NCI-H1105 (cell line): Measurements from ENCODE around the gene DGLUCY.
"Not testable (repeated sequence)": the region's sequence is repeated elsewhere in the genome, so short reads cannot be mapped to it uniquely, and the experiment has no call there.

Experiments
- DNase-seq: peaks from one replicate; lab custom pipeline; 2025; lab: John Stamatoyannopoulos, UW

Gene DGLUCY

GRCh38 chr14:91215381-91215780 is 101.5 kb downstream of the DGLUCY start:
- DNase-seq, result no peak

- DNase-seq, result no peak
These were observed 102.9 kb downstream of the DGLUCY start for GRCh38 chr14:91216731-91217226.

- DNase-seq, result no peak
These were observed 104.1 kb downstream of the DGLUCY start for GRCh38 chr14:91218014-91218413.

GRCh38 chr14:91219517-91220389 is 105.9 kb downstream of the DGLUCY start:
- DNase-seq, result no peak

- no peak for DNase-seq
These were observed 106.7 kb downstream of the DGLUCY start for GRCh38 chr14:91220581-91221000.

- DNase-seq, result no peak
These were observed 107.4 kb downstream of the DGLUCY start for GRCh38 chr14:91221270-91221669.

GRCh38 chr14:91223028-91223783 is 109.3 kb downstream of the DGLUCY start:
- no peak for DNase-seq

GRCh38 chr14:91225025-91225424 is 111.2 kb downstream of the DGLUCY start:
- DNase-seq, result no peak

- DNase-seq, result not testable (repeated sequence)
These were observed 112.5 kb downstream of the DGLUCY start for GRCh38 chr14:91226360-91226759.

GRCh38 chr14:91227183-91227628 is 113.3 kb downstream of the DGLUCY start:
- DNase-seq, result no peak

- DNase-seq, result no peak
These were observed 114.5 kb downstream of the DGLUCY start for GRCh38 chr14:91228112-91229004.

- DNase-seq, result no peak
These were observed 115.1 kb downstream of the DGLUCY start for GRCh38 chr14:91229005-91229382.

GRCh38 chr14:91229743-91230200 is 115.9 kb downstream of the DGLUCY start:
- no peak for DNase-seq

- DNase-seq, result no peak
These were observed 116.6 kb downstream of the DGLUCY start for GRCh38 chr14:91230397-91231035.

GRCh38 chr14:91231446-91231845 is 117.6 kb downstream of the DGLUCY start:
- no peak for DNase-seq

- no peak for DNase-seq
These were observed 118.2 kb downstream of the DGLUCY start for GRCh38 chr14:91232052-91232451.

GRCh38 chr14:91232603-91233002 is 118.7 kb downstream of the DGLUCY start:
- no peak for DNase-seq

- no peak for DNase-seq
These were observed 120.3 kb downstream of the DGLUCY start for GRCh38 chr14:91233936-91234790.

- DNase-seq, result no peak
These were observed 120.9 kb downstream of the DGLUCY start for GRCh38 chr14:91234791-91235114.

GRCh38 chr14:91235841-91236240 is 122.0 kb downstream of the DGLUCY start:
- DNase-seq, result no peak
